Keratinocyte (primary cell): ENCODE results near the gene PLAGL1.

Experiments used
- CTCF ChIP-seq, 3 experiments: IDR thresholded peaks in 1 of 3; conservative IDR thresholded peaks in 1 of 3; optimal IDR thresholded peaks in 1 of 3; 2 replicates in 2 of 3; 3 replicates in 1 of 3; pipeline versions ENCODE3 to v1.5.1; 2011; ENCODE audit warnings: low read length in 3 of 3, mild to moderate bottlenecking in 3 of 3, moderate library complexity in 2 of 3, control low read depth in 1 of 3, inconsistent platforms in 1 of 3; ENCODE audit not compliant: insufficient read depth in 2 of 3; ENCODE audit errors: extremely low read depth in 1 of 3
- EZH2 ChIP-seq: IDR thresholded peaks from one replicate; pipeline ENCODE4 v1.6.1; 2012; ENCODE audit warnings: inconsistent platforms, mild to moderate bottlenecking, low read length, moderate library complexity

GRCh38 chr6:143912671-143913070 lies 95.4 kb downstream of the PLAGL1 start:
- TF ChIP-seq EZH2 (no peak), CTCF (optimal IDR thresholded peaks at IDR 0.05 in 1 of 3, IDR thresholded peaks at IDR 0.05 in 1 of 3, conservative IDR thresholded peaks at IDR 0.05 in 1 of 3; ENCODE audit: extremely low read depth in 1 of 3, insufficient read depth in 2 of 3, low read length in 3 of 3) (no peak)
